Colonic mucosa (tissue), 4 donors: ENCODE data around the gene OR4C45. TPM values are rescaled to one million over a fixed set of nuclear protein-coding genes. Genes with fewer than 3 reads are reported as not detected.
"Not testable (repeated sequence)": the region's sequence is repeated elsewhere in the genome, so short reads cannot be mapped to it uniquely, and the experiment has no call there.

ENCODE experiments used
- DNase-seq: peaks from one replicate; pipeline ENCODE4 v3.0.0-alpha.2; 2020
- H3K27ac ChIP-seq: fragments of 200-600 bp; one replicate; pipeline ENCODE4 v1.8.0; 2021
- H3K27me3 ChIP-seq: fragments of 200-600 bp; one replicate; pipeline ENCODE4 v1.8.0; 2021
- H3K36me3 ChIP-seq: fragments of 200-600 bp; one replicate; pipeline ENCODE4 v1.8.0; 2021
- H3K4me1 ChIP-seq: fragments of 200-600 bp; one replicate; pipeline ENCODE4 v1.8.0; 2021; ENCODE audit warnings: mild to moderate bottlenecking
- H3K4me3 ChIP-seq: fragments of 200-600 bp; one replicate; pipeline ENCODE4 v1.8.0; 2021
- H3K9ac ChIP-seq, 2 donors: one replicate each; pipeline ENCODE4 v1.7.0; 2013; ENCODE audit warnings: control low read depth in 2 of 2, low read depth in 2 of 2, low read length in 2 of 2
- H3K9me3 ChIP-seq: fragments of 200-600 bp; one replicate; pipeline ENCODE4 v1.8.0; 2021
- intact Hi-C: fragments of 100-400 bp; cut with DNase I; formaldehyde crosslinking; loops from one replicate; pipeline ENCODE4 v1.14.1; 2022
- total RNA-seq, 2 donors: library from RNA; stranded (reverse); fragmentation: NEBNext Ultra II Directional in 1 of 2; extraction: Animal tissue kit (Norgen Biotek cat#: 25700) in 1 of 2; gene quantifications; one replicate each; pipeline ENCODE4 v1.2.1, GENCODE V29; 2021
- TF ChIP-seq, protein P1 (sequence below): fragments of 200-600 bp; IDR thresholded peaks from one replicate; pipeline ENCODE4 v1.8.0; 2022; ENCODE audit warnings: antibody characterized with exemption, mild to moderate bottlenecking
- donor health status: healthy.
- donor health status: DM: no; HTN: no; CAD: no.
- donor health status: DM: no; HTN: no; CAD: no.

OR4C45 gene
- total RNA-seq, 2 donors from 2014 or later = not detected

- no peak overlapping the region for H3K4me3 ChIP-seq
- H3K27me3 ChIP-seq = no peaks in the 10 kb centered on the region
- no peaks in the 10 kb centered on the region for H3K9me3 ChIP-seq
- TF ChIP-seq, protein P1, sequence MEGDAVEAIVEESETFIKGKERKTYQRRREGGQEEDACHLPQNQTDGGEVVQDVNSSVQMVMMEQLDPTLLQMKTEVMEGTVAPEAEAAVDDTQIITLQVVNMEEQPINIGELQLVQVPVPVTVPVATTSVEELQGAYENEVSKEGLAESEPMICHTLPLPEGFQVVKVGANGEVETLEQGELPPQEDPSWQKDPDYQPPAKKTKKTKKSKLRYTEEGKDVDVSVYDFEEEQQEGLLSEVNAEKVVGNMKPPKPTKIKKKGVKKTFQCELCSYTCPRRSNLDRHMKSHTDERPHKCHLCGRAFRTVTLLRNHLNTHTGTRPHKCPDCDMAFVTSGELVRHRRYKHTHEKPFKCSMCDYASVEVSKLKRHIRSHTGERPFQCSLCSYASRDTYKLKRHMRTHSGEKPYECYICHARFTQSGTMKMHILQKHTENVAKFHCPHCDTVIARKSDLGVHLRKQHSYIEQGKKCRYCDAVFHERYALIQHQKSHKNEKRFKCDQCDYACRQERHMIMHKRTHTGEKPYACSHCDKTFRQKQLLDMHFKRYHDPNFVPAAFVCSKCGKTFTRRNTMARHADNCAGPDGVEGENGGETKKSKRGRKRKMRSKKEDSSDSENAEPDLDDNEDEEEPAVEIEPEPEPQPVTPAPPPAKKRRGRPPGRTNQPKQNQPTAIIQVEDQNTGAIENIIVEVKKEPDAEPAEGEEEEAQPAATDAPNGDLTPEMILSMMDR = no peak
- no peak for DNase-seq
- no peaks in the 10 kb centered on the region for H3K4me1 ChIP-seq
- intact Hi-C loops = no loop called here
- H3K9ac ChIP-seq = no peak overlapping the region
- H3K27ac ChIP-seq = no peak overlapping the region
- H3K36me3 ChIP-seq = no peaks in the 10 kb centered on the region
Measured at GRCh38 chr11:50075856-50076255, 43.2 kb downstream of the OR4C45 start.

- Histone ChIP-seq H3K4me3 (no peak overlapping the region), H3K4me1 (no peaks in the 10 kb centered on the region), H3K9me3 (no peaks in the 10 kb centered on the region), H3K36me3 (no peaks in the 10 kb centered on the region), H3K9ac (no peak overlapping the region), H3K27me3 (no peaks in the 10 kb centered on the region), H3K27ac (no peak overlapping the region)
- no peak for DNase-seq
- intact Hi-C loops = no loop called here
- TF ChIP-seq, protein P1 = no peak
Measured at GRCh38 chr11:50077526-50077925, 44.9 kb downstream of the OR4C45 start.

- Histone ChIP-seq H3K4me1 (no peaks in the 10 kb centered on the region), H3K9ac (no peak overlapping the region), H3K9me3 (no peaks in the 10 kb centered on the region), H3K27me3 (no peaks in the 10 kb centered on the region), H3K4me3 (no peak overlapping the region), H3K36me3 (no peaks in the 10 kb centered on the region), H3K27ac (no peak overlapping the region)
- intact Hi-C loops = no loop called here
- DNase-seq = no peak
- TF ChIP-seq, protein P1 = no peak
Measured at GRCh38 chr11:50078001-50078400, 45.3 kb downstream of the OR4C45 start.

- H3K27me3 ChIP-seq, H3K4me1 ChIP-seq, intact Hi-C loops, H3K36me3 ChIP-seq, H3K27ac ChIP-seq, DNase-seq, H3K4me3 ChIP-seq, H3K9me3 ChIP-seq, H3K9ac ChIP-seq: not testable (repeated sequence)
Measured at GRCh38 chr11:50078946-50079345, 46.3 kb downstream of the OR4C45 start.

DNA sequence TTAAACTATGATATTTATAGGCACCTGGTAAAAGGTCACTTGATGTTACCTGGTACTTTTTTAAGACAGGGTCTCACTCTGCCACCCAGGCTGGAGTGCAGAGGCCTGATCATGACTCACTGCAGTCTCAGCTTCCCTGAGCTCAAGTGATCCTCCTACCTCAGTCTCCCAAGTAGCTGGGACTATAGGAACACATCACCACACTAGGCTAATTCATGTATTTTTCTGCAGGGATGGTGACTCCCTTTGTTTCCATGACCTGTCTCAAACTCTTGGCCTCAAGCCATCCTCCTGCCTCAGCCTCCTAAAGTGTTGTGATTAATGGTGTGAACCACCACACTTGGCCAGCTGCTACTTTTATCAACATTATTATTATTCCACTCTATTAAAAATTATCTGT is 47.6 kb downstream of the OR4C45 start:
- no peaks in the 10 kb centered on the region for H3K27me3 ChIP-seq
- H3K27ac ChIP-seq = no peak overlapping the region
- no peaks in the 10 kb centered on the region for H3K9me3 ChIP-seq
- TF ChIP-seq, protein P1 = no peak
- H3K4me1 ChIP-seq = no peaks in the 10 kb centered on the region
- H3K36me3 ChIP-seq = no peaks in the 10 kb centered on the region
- intact Hi-C loops = no loop called here
- no peak overlapping the region for H3K9ac ChIP-seq
- no peak overlapping the region for H3K4me3 ChIP-seq
- no peak for DNase-seq

Other genes with a start within 250 kb of the OR4C45 start
- not detected for gene OR4C13, start 80.5 kb upstream of the OR4C45 start, total RNA-seq
- not detected for gene OR4C12, start 50.3 kb upstream of the OR4C45 start, total RNA-seq